Astrocyte (in vitro differentiated cells and primary cell): ENCODE data around the gene ASCC2. TPM values are rescaled to one million over a fixed set of nuclear protein-coding genes. Genes with fewer than 3 reads are reported as not detected.

Experiments used
- DNase-seq: peaks from one replicate; pipeline ENCODE4 v3.0.0-alpha.2; 2010; ENCODE audit warnings: low read depth
- FAIRE-seq: peaks from 2 replicates; lab custom pipeline; 2011; peaks lifted over from hg19 to GRCh38; lab: Jason Lieb, UNC
- H2AFZ ChIP-seq: 2 replicates; pipeline ENCODE4 v1.6.0; 2012; ENCODE audit warnings: low read depth, low read length, inconsistent platforms
- H3K27ac ChIP-seq: 2 replicates; pipeline ENCODE4 v1.5.1; 2011; ENCODE audit warnings: low read depth, low read length, inconsistent platforms
- H3K27me3 ChIP-seq: 2 replicates; pipeline ENCODE4 v1.6.0; 2011; ENCODE audit warnings: low read length, inconsistent platforms; ENCODE audit not compliant: insufficient read depth
- H3K36me3 ChIP-seq: 2 replicates; pipeline ENCODE4 v1.5.1; 2011; ENCODE audit warnings: low read length, inconsistent platforms; ENCODE audit not compliant: insufficient read depth
- H3K4me1 ChIP-seq: 2 replicates; pipeline ENCODE4 v1.5.1; 2011; ENCODE audit warnings: low read length, inconsistent platforms; ENCODE audit not compliant: insufficient read depth
- H3K4me2 ChIP-seq: 2 replicates; pipeline ENCODE4 v1.6.0; 2012; ENCODE audit warnings: low read length, inconsistent platforms
- H3K4me3 ChIP-seq: 2 replicates; pipeline ENCODE4 v1.5.1; 2011; ENCODE audit warnings: low read depth, mild to moderate bottlenecking, low read length, inconsistent platforms; ENCODE audit not compliant: insufficient read depth
- H3K79me2 ChIP-seq: 2 replicates; pipeline ENCODE4 v1.6.0; 2012; ENCODE audit warnings: mild to moderate bottlenecking, low read length, inconsistent platforms; ENCODE audit not compliant: insufficient read depth
- H3K9ac ChIP-seq: 2 replicates; pipeline ENCODE4 v1.6.0; 2012; ENCODE audit warnings: mild to moderate bottlenecking, low read length, inconsistent platforms
- H3K9me3 ChIP-seq: 2 replicates; pipeline ENCODE4 v1.5.1; 2012; ENCODE audit warnings: low read depth, mild to moderate bottlenecking, low read length, inconsistent platforms; ENCODE audit not compliant: insufficient read depth
- H4K20me1 ChIP-seq: 2 replicates; pipeline ENCODE4 v1.6.0; 2012; ENCODE audit warnings: low read length, inconsistent platforms; ENCODE audit not compliant: insufficient read depth
- H3K27ac Mint-ChIP-seq: one replicate; pipeline ENCODE4 v1.8.0; 2021; ENCODE audit warnings: mild to moderate bottlenecking, mixed read lengths; ENCODE audit not compliant: unreplicated experiment
- H3K27me3 Mint-ChIP-seq: one replicate; pipeline ENCODE4 v1.8.0; 2021; ENCODE audit warnings: low read depth, mixed read lengths; ENCODE audit not compliant: unreplicated experiment
- H3K36me3 Mint-ChIP-seq: one replicate; pipeline ENCODE4 v1.8.0; 2021; ENCODE audit warnings: low read depth, mixed read lengths; ENCODE audit not compliant: unreplicated experiment
- H3K4me1 Mint-ChIP-seq: one replicate; pipeline ENCODE4 v1.8.0; 2021; ENCODE audit warnings: low read depth, mixed read lengths; ENCODE audit not compliant: unreplicated experiment
- H3K4me3 Mint-ChIP-seq: one replicate; pipeline ENCODE4 v1.8.0; 2021; ENCODE audit warnings: mild to moderate bottlenecking, moderate library complexity, mixed read lengths; ENCODE audit not compliant: unreplicated experiment
- H3K9me3 Mint-ChIP-seq: one replicate; pipeline ENCODE4 v1.8.0; 2021; ENCODE audit warnings: mild to moderate bottlenecking, mixed read lengths; ENCODE audit not compliant: unreplicated experiment
- EZH2 ChIP-seq: IDR thresholded peaks from 2 replicates; pipeline ENCODE4 v1.6.1; 2012; ENCODE audit warnings: mild to moderate bottlenecking, low read length, inconsistent platforms; ENCODE audit not compliant: insufficient read depth
- total RNA-seq: library from RNA; stranded (reverse); gene quantifications from 2 replicates; pipeline ENCODE4 v1.2.1, GENCODE V29; 2021
- TF ChIP-seq, protein P1 (sequence below): IDR thresholded peaks from 2 replicates; pipeline ENCODE4 v1.5.1; 2011; ENCODE audit warnings: low read depth, mild to moderate bottlenecking, inconsistent platforms, low read length, moderate library complexity; ENCODE audit not compliant: insufficient read depth

Gene ASCC2
- total RNA-seq, 1 donor from 2014 or later, result 71.2 TPM

DNA sequence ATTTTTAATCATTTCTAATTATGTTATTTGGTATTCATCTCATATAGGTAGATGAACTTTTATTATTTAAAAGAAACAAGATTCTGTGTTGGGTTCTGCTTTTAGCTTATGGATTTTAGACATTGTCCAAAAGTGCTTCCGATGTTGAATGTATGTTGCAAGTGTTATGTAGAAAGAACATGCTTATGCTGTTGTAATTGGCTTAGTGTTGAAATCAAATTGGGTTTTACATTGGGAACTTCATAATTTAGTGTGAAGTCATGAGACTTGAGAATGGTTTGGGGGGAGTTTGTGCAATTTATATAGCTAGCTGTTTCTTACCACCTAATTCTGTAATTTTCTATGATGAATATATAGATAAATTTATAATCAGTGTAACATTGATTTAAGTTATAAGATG is 48.5 kb upstream of the ASCC2 start:
- Histone ChIP-seq H4K20me1 (peaks cover 63% of the 10 kb centered on the region), H3K79me2 (peaks cover 84% of the 10 kb centered on the region), H3K27ac (no peak overlapping the region), H3K9me3 (no peaks in the 10 kb centered on the region), H3K4me3 (no peak overlapping the region), H3K27me3 (no peaks in the 10 kb centered on the region), H3K9ac (no peak overlapping the region), H2AFZ (no peak overlapping the region), H3K36me3 (no peaks in the 10 kb centered on the region), H3K4me1 (peaks cover 4% of the 10 kb centered on the region), H3K4me2 (no peak overlapping the region)
- TF ChIP-seq EZH2, result no peak
- no peaks in the 10 kb centered on the region for H3K36me3 Mint-ChIP-seq
- H3K4me3 Mint-ChIP-seq, result no peak overlapping the region
- FAIRE-seq, result no peak
- no peaks in the 10 kb centered on the region for H3K27me3 Mint-ChIP-seq
- no peaks in the 10 kb centered on the region for H3K9me3 Mint-ChIP-seq
- no peak for DNase-seq
- no peak overlapping the region for H3K27ac Mint-ChIP-seq
- H3K4me1 Mint-ChIP-seq, result peaks cover 6% of the 10 kb centered on the region

DNA sequence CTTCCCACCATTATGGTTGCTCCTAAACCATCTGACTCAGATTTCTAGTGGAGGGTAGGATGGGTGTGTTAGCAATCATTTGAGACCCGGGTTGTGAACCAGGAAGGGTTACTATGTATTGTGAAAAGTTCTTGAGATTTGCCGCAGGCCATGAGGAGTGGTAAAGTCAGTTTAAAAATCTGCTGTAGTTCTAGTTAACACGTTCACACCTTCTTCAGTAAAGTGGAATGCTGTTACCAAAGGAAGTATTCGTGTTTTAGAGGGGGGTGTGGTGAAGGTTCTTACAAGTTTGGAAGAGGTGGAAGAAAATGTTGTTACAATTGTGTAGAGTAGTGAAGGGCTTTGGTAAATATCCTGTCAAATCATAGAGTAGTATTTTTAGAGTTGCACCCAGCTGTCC is 47.5 kb upstream of the ASCC2 start:
- Mint-ChIP-seq H3K27me3 (no peaks in the 10 kb centered on the region), H3K27ac (no peak overlapping the region), H3K4me1 (peaks cover 4% of the 10 kb centered on the region), H3K4me3 (no peak overlapping the region), H3K9me3 (no peaks in the 10 kb centered on the region), H3K36me3 (no peaks in the 10 kb centered on the region)
- DNase-seq (no peak), FAIRE-seq (no peak)
- Histone ChIP-seq H3K36me3 (no peaks in the 10 kb centered on the region), H3K4me2 (no peak overlapping the region), H2AFZ (no peak overlapping the region), H3K4me1 (peaks cover 4% of the 10 kb centered on the region), H3K9me3 (no peaks in the 10 kb centered on the region), H3K27ac (no peak overlapping the region), H4K20me1 (peaks cover 58% of the 10 kb centered on the region), H3K9ac (no peak overlapping the region), H3K27me3 (no peaks in the 10 kb centered on the region), H3K79me2 (peaks cover 74% of the 10 kb centered on the region), H3K4me3 (no peak overlapping the region)
- TF ChIP-seq EZH2, result no peak
- TF ChIP-seq, protein P1, sequence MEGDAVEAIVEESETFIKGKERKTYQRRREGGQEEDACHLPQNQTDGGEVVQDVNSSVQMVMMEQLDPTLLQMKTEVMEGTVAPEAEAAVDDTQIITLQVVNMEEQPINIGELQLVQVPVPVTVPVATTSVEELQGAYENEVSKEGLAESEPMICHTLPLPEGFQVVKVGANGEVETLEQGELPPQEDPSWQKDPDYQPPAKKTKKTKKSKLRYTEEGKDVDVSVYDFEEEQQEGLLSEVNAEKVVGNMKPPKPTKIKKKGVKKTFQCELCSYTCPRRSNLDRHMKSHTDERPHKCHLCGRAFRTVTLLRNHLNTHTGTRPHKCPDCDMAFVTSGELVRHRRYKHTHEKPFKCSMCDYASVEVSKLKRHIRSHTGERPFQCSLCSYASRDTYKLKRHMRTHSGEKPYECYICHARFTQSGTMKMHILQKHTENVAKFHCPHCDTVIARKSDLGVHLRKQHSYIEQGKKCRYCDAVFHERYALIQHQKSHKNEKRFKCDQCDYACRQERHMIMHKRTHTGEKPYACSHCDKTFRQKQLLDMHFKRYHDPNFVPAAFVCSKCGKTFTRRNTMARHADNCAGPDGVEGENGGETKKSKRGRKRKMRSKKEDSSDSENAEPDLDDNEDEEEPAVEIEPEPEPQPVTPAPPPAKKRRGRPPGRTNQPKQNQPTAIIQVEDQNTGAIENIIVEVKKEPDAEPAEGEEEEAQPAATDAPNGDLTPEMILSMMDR, result no peak

DNA sequence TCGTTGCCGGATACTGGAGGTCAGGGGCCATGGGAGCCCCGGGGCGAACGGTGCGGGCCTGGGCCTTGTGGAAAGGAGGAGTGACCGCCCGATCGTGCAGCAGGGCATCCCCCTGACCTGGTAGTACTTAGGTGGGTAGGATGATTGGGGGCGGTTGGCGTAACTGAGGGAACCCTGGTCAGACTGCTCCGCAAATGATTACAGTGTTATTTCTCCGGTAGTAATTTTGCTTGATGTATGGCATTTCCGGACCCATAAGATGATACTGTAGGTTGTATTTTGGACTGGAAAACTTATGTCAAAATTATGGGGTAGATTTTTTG is 45.7 kb upstream of the ASCC2 start:
- peak overlapping the region; percentile 88 for H3K4me2 ChIP-seq
- no peaks in the 10 kb centered on the region for H3K9me3 Mint-ChIP-seq
- H3K4me3 ChIP-seq, result peak overlapping the region; percentile 76
- DNase-seq, result peak; percentile 2
- H3K27ac Mint-ChIP-seq, result peak overlapping the region; percentile 93
- TF ChIP-seq, protein P1, result no peak
- no peak for TF ChIP-seq EZH2
- H3K27me3 Mint-ChIP-seq, result no peaks in the 10 kb centered on the region
- peaks cover 49% of the 10 kb centered on the region for H4K20me1 ChIP-seq
- H3K9ac ChIP-seq, result peak overlapping the region; percentile 99
- no peaks in the 10 kb centered on the region for H3K36me3 Mint-ChIP-seq
- H2AFZ ChIP-seq, result peak overlapping the region; percentile 88
- H3K4me1 Mint-ChIP-seq, result peaks cover 4% of the 10 kb centered on the region
- H3K36me3 ChIP-seq, result no peaks in the 10 kb centered on the region
- peak overlapping the region; percentile 93 for H3K27ac ChIP-seq
- H3K4me1 ChIP-seq, result peaks cover 4% of the 10 kb centered on the region
- H3K9me3 ChIP-seq, result no peaks in the 10 kb centered on the region
- H3K4me3 Mint-ChIP-seq, result no peak overlapping the region
- H3K27me3 ChIP-seq, result no peaks in the 10 kb centered on the region
- FAIRE-seq, result peak; percentile 34
- peaks cover 57% of the 10 kb centered on the region for H3K79me2 ChIP-seq
